Loucy (cell line): ENCODE measurements around the gene TBC1D1.

Source experiments
- EZH2phosphoT487 ChIP-seq: fragments of 200-600 bp; IDR thresholded peaks from 2 replicates; pipeline ENCODE4 v1.6.1; 2018; ENCODE audit warnings: antibody characterized with exemption, mild to moderate bottlenecking, moderate library complexity, borderline replicate concordance
- TF ChIP-seq, protein P1 (sequence below): fragments of 200-600 bp; sonication (generic); conservative IDR thresholded peaks from 2 replicates; pipeline ENCODE4 v1.5.1; 2014; ENCODE audit warnings: mild to moderate bottlenecking, antibody characterized with exemption, low read length

DNA sequence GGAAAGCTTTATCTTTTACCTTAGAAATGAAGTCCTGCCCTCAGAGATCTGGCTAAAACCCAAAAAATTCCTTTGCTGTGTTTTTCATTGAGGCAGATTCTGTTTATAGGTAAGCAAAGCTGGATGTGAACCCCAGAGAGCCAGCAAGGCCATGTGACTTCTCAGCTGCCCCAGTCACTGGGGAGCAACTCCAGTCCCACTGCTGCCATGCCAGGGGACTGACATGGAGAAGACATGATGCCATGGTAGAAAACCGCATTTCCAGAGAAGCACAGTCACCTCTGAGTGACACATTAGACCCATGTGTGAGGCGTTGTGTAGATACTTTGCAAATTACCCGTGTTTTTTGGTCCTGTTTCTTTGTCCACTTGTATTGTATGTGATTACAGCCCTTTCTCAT, 114.8 kb downstream of the TBC1D1 start:
- TF ChIP-seq, protein P1, sequence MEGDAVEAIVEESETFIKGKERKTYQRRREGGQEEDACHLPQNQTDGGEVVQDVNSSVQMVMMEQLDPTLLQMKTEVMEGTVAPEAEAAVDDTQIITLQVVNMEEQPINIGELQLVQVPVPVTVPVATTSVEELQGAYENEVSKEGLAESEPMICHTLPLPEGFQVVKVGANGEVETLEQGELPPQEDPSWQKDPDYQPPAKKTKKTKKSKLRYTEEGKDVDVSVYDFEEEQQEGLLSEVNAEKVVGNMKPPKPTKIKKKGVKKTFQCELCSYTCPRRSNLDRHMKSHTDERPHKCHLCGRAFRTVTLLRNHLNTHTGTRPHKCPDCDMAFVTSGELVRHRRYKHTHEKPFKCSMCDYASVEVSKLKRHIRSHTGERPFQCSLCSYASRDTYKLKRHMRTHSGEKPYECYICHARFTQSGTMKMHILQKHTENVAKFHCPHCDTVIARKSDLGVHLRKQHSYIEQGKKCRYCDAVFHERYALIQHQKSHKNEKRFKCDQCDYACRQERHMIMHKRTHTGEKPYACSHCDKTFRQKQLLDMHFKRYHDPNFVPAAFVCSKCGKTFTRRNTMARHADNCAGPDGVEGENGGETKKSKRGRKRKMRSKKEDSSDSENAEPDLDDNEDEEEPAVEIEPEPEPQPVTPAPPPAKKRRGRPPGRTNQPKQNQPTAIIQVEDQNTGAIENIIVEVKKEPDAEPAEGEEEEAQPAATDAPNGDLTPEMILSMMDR, result no peak
- no peak for TF ChIP-seq EZH2phosphoT487
